CD4-positive, alpha-beta T cell treated with Interleukin-10 for 1 hour (primary cell): ENCODE data around the gene CYSTM1.
"Not testable (repeated sequence)": the region's sequence is repeated elsewhere in the genome, so short reads cannot be mapped to it uniquely, and the experiment has no call there.

Experiments used
- DNase-seq: peaks from one replicate; pipeline ENCODE4 v3.0.0-alpha.2; 2020

CYSTM1 gene

GRCh38 chr5:140178482-140179116 is 3.6 kb downstream of the CYSTM1 start:
- DNase-seq, result no peak

GRCh38 chr5:140181002-140181483 is 6.1 kb downstream of the CYSTM1 start:
- DNase-seq, result no peak

GRCh38 chr5:140181525-140181924 is 6.5 kb downstream of the CYSTM1 start:
- no peak for DNase-seq

GRCh38 chr5:140182075-140182711 is 7.2 kb downstream of the CYSTM1 start:
- no peak for DNase-seq

GRCh38 chr5:140182803-140183367 is 7.9 kb downstream of the CYSTM1 start:
- DNase-seq, result no peak

GRCh38 chr5:140185409-140185808 is 10.4 kb downstream of the CYSTM1 start:
- no peak for DNase-seq

- no peak for DNase-seq
Measured at GRCh38 chr5:140186267-140186671, 11.3 kb downstream of the CYSTM1 start.

GRCh38 chr5:140189253-140189652 is 14.3 kb downstream of the CYSTM1 start:
- no peak for DNase-seq

GRCh38 chr5:140189977-140190871 is 15.2 kb downstream of the CYSTM1 start:
- no peak for DNase-seq

- no peak for DNase-seq
Measured at GRCh38 chr5:140190872-140191218, 15.9 kb downstream of the CYSTM1 start.

- DNase-seq, result no peak
Measured at GRCh38 chr5:140192715-140193430, 17.9 kb downstream of the CYSTM1 start.

GRCh38 chr5:140194662-140195061 is 19.7 kb downstream of the CYSTM1 start:
- DNase-seq, result no peak

GRCh38 chr5:140196115-140196814 is 21.3 kb downstream of the CYSTM1 start:
- DNase-seq, result no peak

GRCh38 chr5:140197023-140197422 is 22.0 kb downstream of the CYSTM1 start:
- no peak for DNase-seq

- not testable (repeated sequence) for DNase-seq
Measured at GRCh38 chr5:140198915-140199314, 23.9 kb downstream of the CYSTM1 start.

GRCh38 chr5:140202078-140202477 is 27.1 kb downstream of the CYSTM1 start:
- no peak for DNase-seq

GRCh38 chr5:140202610-140203009 is 27.6 kb downstream of the CYSTM1 start:
- DNase-seq, result no peak

GRCh38 chr5:140205216-140205615 is 30.2 kb downstream of the CYSTM1 start:
- no peak for DNase-seq

GRCh38 chr5:140205952-140206351 is 31.0 kb downstream of the CYSTM1 start:
- no peak for DNase-seq

GRCh38 chr5:140207250-140207964 is 32.4 kb downstream of the CYSTM1 start:
- DNase-seq, result no peak

- no peak for DNase-seq
Measured at GRCh38 chr5:140208065-140208464, 33.1 kb downstream of the CYSTM1 start.
